OCI-LY3 (cell line): ENCODE results near the gene DUSP6.

Experiments
- H2AFZ ChIP-seq: fragments of 200-600, 300-600 bp; shearing (Covaris generic); 2 replicates; pipeline ENCODE4 v1.6.0; 2014; ENCODE audit warnings: antibody characterized with exemption, low read depth, low read length
- H3K27ac ChIP-seq: fragments of 200-600, 300-600 bp; sonication (generic); 2 replicates; pipeline ENCODE4 v1.5.1; 2014; ENCODE audit warnings: mild to moderate bottlenecking, low read length, moderate library complexity, mixed read lengths
- H3K27me3 ChIP-seq: fragments of 200-600, 300-600 bp; sonication (generic); 2 replicates; pipeline ENCODE4 v1.6.1; 2014; ENCODE audit warnings: low read depth, low read length, mixed read lengths
- H3K36me3 ChIP-seq: fragments of 200-600, 300-600 bp; sonication (generic); replicated peaks from 2 replicates; pipeline ENCODE3; 2014; ENCODE audit warnings: low read depth, low read length, mixed read lengths
- H3K4me1 ChIP-seq: fragments of 300-600, 200-600 bp; sonication (generic); 2 replicates; pipeline ENCODE4 v1.6.1; 2014; ENCODE audit warnings: low read length, mixed read lengths
- H3K4me2 ChIP-seq: fragments of 200-600, 300-600 bp; sonication (generic); 2 replicates; pipeline ENCODE4 v1.6.1; 2014; ENCODE audit warnings: low read length, mixed read lengths
- H3K4me3 ChIP-seq: fragments of 300-600, 200-600 bp; sonication (generic); 2 replicates; pipeline ENCODE4 v1.5.1; 2014; ENCODE audit warnings: antibody characterized with exemption, mild to moderate bottlenecking, low read length, moderate library complexity
- H3K79me2 ChIP-seq: fragments of 300-600, 200-600 bp; shearing (Covaris generic); 2 replicates; pipeline ENCODE4 v1.6.1; 2014; ENCODE audit warnings: mild to moderate bottlenecking, low read length, mixed read lengths
- H3K9ac ChIP-seq: fragments of 300-600, 200-600 bp; shearing (Covaris generic); 2 replicates; pipeline ENCODE4 v1.6.0; 2014; ENCODE audit warnings: mild to moderate bottlenecking, low read length, moderate library complexity
- H3K9me3 ChIP-seq: fragments of 200-600, 300-600 bp; shearing (Covaris generic); 2 replicates; pipeline ENCODE4 v1.6.1; 2014; ENCODE audit warnings: low read length, mixed read lengths; ENCODE audit not compliant: insufficient read depth
- H4K20me1 ChIP-seq: fragments of 200-600, 300-600 bp; sonication (generic); 2 replicates; pipeline ENCODE4 v1.6.1; 2016; ENCODE audit warnings: low read length, mixed read lengths; ENCODE audit not compliant: insufficient read depth
- CTCF ChIP-seq: fragments of 200-600, 300-600 bp; sonication (generic); IDR thresholded peaks from 2 replicates; pipeline ENCODE4 v1.5.1; 2014; ENCODE audit warnings: antibody characterized with exemption, low read length, low read depth
- EZH2phosphoT487 ChIP-seq: fragments of 200-600 bp; shearing (Covaris generic); IDR thresholded peaks from 2 replicates; pipeline ENCODE4 v1.6.1; 2018; ENCODE audit warnings: antibody characterized with exemption, mixed run types, low read depth

The DUSP6 gene

DNA sequence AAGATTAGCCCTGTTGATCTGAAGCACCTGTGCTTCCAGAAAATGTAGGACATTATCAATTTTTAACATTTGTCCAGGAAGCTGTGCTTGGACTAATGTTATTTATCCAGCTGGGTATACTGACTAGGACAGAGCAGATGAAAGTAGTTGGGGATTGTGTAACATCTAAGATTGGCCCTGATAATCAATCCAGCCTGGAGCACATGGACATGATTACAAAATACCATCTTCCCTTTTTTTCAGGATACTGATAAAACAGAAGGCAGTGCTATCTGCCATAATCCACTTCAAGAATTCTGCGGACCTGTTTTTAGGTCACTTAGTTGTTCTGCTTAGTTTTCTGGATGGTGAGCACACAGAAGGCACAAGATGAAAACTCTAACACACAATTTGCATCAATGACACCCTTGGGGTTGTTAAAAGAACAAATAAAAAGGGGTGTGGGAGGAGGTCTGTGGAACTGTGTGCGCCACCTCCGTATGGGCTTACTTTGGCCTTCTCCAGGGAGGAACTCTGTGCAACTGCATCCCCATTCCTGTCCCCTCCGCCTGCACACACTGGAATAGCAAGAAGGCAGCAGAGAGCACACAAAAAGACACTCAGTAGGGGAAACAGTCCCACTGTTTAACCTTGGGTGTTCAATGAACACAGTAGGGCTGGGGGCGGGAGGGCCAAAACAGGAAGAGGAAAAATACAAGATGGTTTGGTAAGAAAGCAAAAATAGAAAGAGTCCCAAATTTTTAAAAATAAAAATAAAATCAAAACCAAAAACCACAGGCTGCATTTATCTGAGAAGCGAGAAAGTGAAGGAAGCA, 31.1 kb upstream of the DUSP6 start:
- Histone ChIP-seq H3K36me3 (no peaks in the 10 kb centered on the region), H3K27me3 (no peaks in the 10 kb centered on the region), H3K4me3 (no peak overlapping the region), H4K20me1 (no peaks in the 10 kb centered on the region), H3K4me2 (no peak overlapping the region), H2AFZ (no peak overlapping the region), H3K9me3 (no peaks in the 10 kb centered on the region), H3K9ac (no peak overlapping the region), H3K79me2 (no peaks in the 10 kb centered on the region), H3K27ac (no peak overlapping the region), H3K4me1 (no peaks in the 10 kb centered on the region)
- TF ChIP-seq EZH2phosphoT487 (no peak), CTCF (no peak)

DNA sequence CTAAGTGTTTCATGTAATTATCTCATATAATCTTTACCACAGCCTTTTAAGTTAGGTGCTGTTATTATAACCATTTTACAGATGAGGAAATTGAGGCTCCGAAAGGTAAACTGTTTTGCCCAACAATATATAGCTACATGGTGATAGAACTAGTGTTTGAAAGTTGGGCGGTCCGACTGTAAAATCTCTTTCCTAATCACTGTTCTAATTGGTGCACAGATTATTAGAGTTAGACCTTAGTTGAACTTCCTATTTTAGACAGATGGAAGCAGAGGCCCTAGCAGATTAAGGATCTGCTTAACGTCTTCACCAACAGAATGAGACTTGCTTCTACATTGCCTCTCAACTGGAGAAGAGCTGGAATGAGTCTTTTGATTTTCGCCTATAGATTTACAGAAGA, 30.0 kb upstream of the DUSP6 start:
- H3K4me3 ChIP-seq, result no peak overlapping the region

DNA sequence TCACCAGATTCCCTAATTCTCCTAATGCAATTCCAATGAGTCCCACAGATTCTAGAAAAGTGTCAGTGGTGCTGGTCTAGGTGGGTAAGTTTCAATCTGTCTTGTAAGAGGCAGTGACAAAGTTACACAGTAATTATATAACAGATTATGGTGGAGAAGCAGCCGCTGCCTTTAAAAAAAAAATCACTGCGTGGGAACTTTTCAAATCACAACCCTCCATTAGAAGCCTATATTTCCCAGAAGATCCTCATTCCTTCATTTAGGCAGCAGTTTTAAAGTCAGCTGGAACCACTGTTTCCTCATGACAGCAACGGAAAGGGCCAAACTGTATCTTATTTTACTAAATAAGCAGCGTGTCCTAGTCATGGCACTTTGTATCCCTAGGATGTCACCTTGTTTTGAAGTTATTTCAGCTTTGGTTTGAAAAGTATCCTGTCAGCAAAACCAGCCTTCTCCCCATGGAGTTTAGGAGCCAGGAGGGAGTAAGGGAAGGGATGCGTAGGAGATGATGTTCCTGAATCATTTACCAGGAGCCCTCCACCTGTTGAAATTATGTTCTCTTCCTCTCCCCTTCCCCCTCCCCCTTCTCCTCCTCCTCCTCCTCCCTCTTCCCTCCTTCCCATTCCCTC, 27.7 kb upstream of the DUSP6 start:
- no peak for TF ChIP-seq CTCF
- no peak for TF ChIP-seq EZH2phosphoT487
- H3K27me3 ChIP-seq, result no peaks in the 10 kb centered on the region
- H3K79me2 ChIP-seq, result no peaks in the 10 kb centered on the region
- no peaks in the 10 kb centered on the region for H4K20me1 ChIP-seq
- no peak overlapping the region for H3K4me2 ChIP-seq
- no peak overlapping the region for H2AFZ ChIP-seq
- no peaks in the 10 kb centered on the region for H3K4me1 ChIP-seq
- no peak overlapping the region for H3K9ac ChIP-seq
- no peak overlapping the region for H3K4me3 ChIP-seq
- H3K36me3 ChIP-seq, result no peaks in the 10 kb centered on the region
- H3K27ac ChIP-seq, result no peak overlapping the region
- no peaks in the 10 kb centered on the region for H3K9me3 ChIP-seq

More for the DNA sequence above, 30.0 kb upstream of the DUSP6 start:
- no peaks in the 10 kb centered on the region for H3K27me3 ChIP-seq
- no peaks in the 10 kb centered on the region for H4K20me1 ChIP-seq
- no peak for TF ChIP-seq CTCF
- TF ChIP-seq EZH2phosphoT487, result no peak
- H3K4me1 ChIP-seq, result no peaks in the 10 kb centered on the region
- H3K36me3 ChIP-seq, result no peaks in the 10 kb centered on the region
- H3K9ac ChIP-seq, result no peak overlapping the region
- no peak overlapping the region for H3K27ac ChIP-seq
- H3K79me2 ChIP-seq, result no peaks in the 10 kb centered on the region
- H2AFZ ChIP-seq, result no peak overlapping the region
- no peak overlapping the region for H3K4me2 ChIP-seq
- no peaks in the 10 kb centered on the region for H3K9me3 ChIP-seq

GRCh38 chr12:89379148-89379838, 27.0 kb upstream of the DUSP6 start:
- H4K20me1 ChIP-seq, result no peaks in the 10 kb centered on the region
- no peak overlapping the region for H2AFZ ChIP-seq
- H3K27me3 ChIP-seq, result no peaks in the 10 kb centered on the region
- H3K79me2 ChIP-seq, result no peaks in the 10 kb centered on the region
- no peak overlapping the region for H3K4me3 ChIP-seq
- no peak overlapping the region for H3K4me2 ChIP-seq
- H3K9ac ChIP-seq, result no peak overlapping the region
- H3K4me1 ChIP-seq, result no peaks in the 10 kb centered on the region
- H3K9me3 ChIP-seq, result no peaks in the 10 kb centered on the region
- TF ChIP-seq CTCF (no peak), EZH2phosphoT487 (no peak)
- no peak overlapping the region for H3K27ac ChIP-seq
- no peaks in the 10 kb centered on the region for H3K36me3 ChIP-seq
